H9 (cell line): Measurements from ENCODE around the gene MYMK. TPM values are rescaled to one million over a fixed set of nuclear protein-coding genes. Genes with fewer than 3 reads are reported as not detected.
A peak's percentile ranks its signal among the peaks of the same experiment; 100 is the strongest.

Experiments
- DNase-seq: peaks from one replicate; pipeline ENCODE4 v3.0.0-alpha.2; 2017
- H2AFZ ChIP-seq: one replicate; pipeline ENCODE4 v1.6.1; 2013; ENCODE audit warnings: mild to moderate bottlenecking, low read length, control low read depth, moderate library complexity
- H2AK5ac ChIP-seq: 2 replicates; pipeline ENCODE4 v1.6.1; 2013; ENCODE audit warnings: low read length, control low read depth, mixed read lengths; ENCODE audit not compliant: insufficient read length
- H2BK120ac ChIP-seq: one replicate; pipeline ENCODE4 v1.6.1; 2013; ENCODE audit warnings: low read depth, mild to moderate bottlenecking, low read length, control low read depth, inconsistent platforms; ENCODE audit not compliant: poor library complexity, severe bottlenecking
- H2BK12ac ChIP-seq: 2 replicates; pipeline ENCODE4 v1.6.1; 2013; ENCODE audit warnings: low read length, control low read depth, mixed read lengths, low read depth; ENCODE audit not compliant: insufficient read length
- H2BK15ac ChIP-seq: 2 replicates; pipeline ENCODE4 v1.6.1; 2013; ENCODE audit warnings: low read depth, low read length, control low read depth
- H2BK20ac ChIP-seq: one replicate; pipeline ENCODE4 v1.6.1; 2013; ENCODE audit warnings: low read depth, mild to moderate bottlenecking, low read length, control low read depth, inconsistent platforms; ENCODE audit not compliant: poor library complexity, severe bottlenecking
- H2BK5ac ChIP-seq: 2 replicates; pipeline ENCODE4 v1.6.1; 2013; ENCODE audit warnings: low read length, control low read depth, mixed read lengths; ENCODE audit not compliant: insufficient read length
- H3K14ac ChIP-seq: 2 replicates; pipeline ENCODE4 v1.6.1; 2013; ENCODE audit warnings: low read length, control low read depth; ENCODE audit not compliant: insufficient read depth
- H3K18ac ChIP-seq: 2 replicates; pipeline ENCODE4 v1.6.1; 2013; ENCODE audit warnings: low read depth, mild to moderate bottlenecking, mixed read lengths, low read length, control low read depth; ENCODE audit not compliant: insufficient read length
- H3K23ac ChIP-seq: 2 replicates; pipeline ENCODE4 v1.6.1; 2013; ENCODE audit warnings: low read length, control low read depth, mixed read lengths, low read depth; ENCODE audit not compliant: insufficient read length
- H3K23me2 ChIP-seq: 2 replicates; pipeline ENCODE4 v1.6.1; 2013; ENCODE audit warnings: low read depth, mild to moderate bottlenecking, mixed read lengths, low read length, control low read depth; ENCODE audit not compliant: insufficient read length, poor library complexity, severe bottlenecking
- H3K27ac ChIP-seq: 2 replicates; pipeline ENCODE4 v1.5.1; 2013; ENCODE audit warnings: low read length, control low read depth, mixed read lengths, low read depth; ENCODE audit not compliant: insufficient read length
- H3K27me3 ChIP-seq: 2 replicates; pipeline ENCODE4 v1.6.1; 2013; ENCODE audit warnings: low read length, control low read depth, inconsistent platforms; ENCODE audit not compliant: insufficient read depth
- H3K4ac ChIP-seq: 2 replicates; pipeline ENCODE4 v1.6.1; 2013; ENCODE audit warnings: low read depth, mild to moderate bottlenecking, control low read depth, inconsistent platforms, low read length, moderate library complexity
- H3K4me1 ChIP-seq: 2 replicates; pipeline ENCODE4 v1.6.1; 2013; ENCODE audit warnings: low read length, control low read depth, inconsistent platforms; ENCODE audit not compliant: insufficient read depth
- H3K4me2 ChIP-seq: 2 replicates; pipeline ENCODE4 v1.6.1; 2013; ENCODE audit warnings: low read length, control low read depth, mixed read lengths; ENCODE audit not compliant: insufficient read length, insufficient read depth
- H3K56ac ChIP-seq: 2 replicates; pipeline ENCODE4 v1.6.1; 2013; ENCODE audit warnings: low read depth, mild to moderate bottlenecking, mixed read lengths, low read length, control low read depth; ENCODE audit not compliant: insufficient read length
- H3K79me1 ChIP-seq: 2 replicates; pipeline ENCODE4 v1.6.1; 2013; ENCODE audit warnings: low read depth, mild to moderate bottlenecking, moderate library complexity, low read length, control low read depth, inconsistent platforms; ENCODE audit not compliant: insufficient read depth, poor library complexity, severe bottlenecking
- H3K79me2 ChIP-seq: 2 replicates; pipeline ENCODE4 v1.6.1; 2013; ENCODE audit warnings: low read length, control low read depth, inconsistent platforms; ENCODE audit not compliant: insufficient read depth
- H3K9ac ChIP-seq: 2 replicates; pipeline ENCODE4 v1.6.1; 2013; ENCODE audit warnings: low read length, control low read depth, mixed read lengths; ENCODE audit not compliant: insufficient read length; ENCODE audit errors: extremely low read depth
- H3K9me3 ChIP-seq: one replicate; pipeline ENCODE4 v1.6.1; 2013; ENCODE audit warnings: low read depth, low read length, inconsistent platforms; ENCODE audit not compliant: control insufficient read depth
- H3T11ph ChIP-seq: one replicate; pipeline ENCODE4 v1.6.1; 2013; ENCODE audit warnings: mild to moderate bottlenecking, low read length, control low read depth, inconsistent platforms
- H4K20me1 ChIP-seq: one replicate; pipeline ENCODE4 v1.6.1; 2013; ENCODE audit not compliant: control insufficient read depth, insufficient read length, insufficient read depth
- H4K5ac ChIP-seq: 2 replicates; pipeline ENCODE4 v1.6.1; 2013; ENCODE audit warnings: low read depth, mild to moderate bottlenecking, mixed read lengths, low read length, control low read depth; ENCODE audit not compliant: insufficient read length
- H4K8ac ChIP-seq: replicated peaks from 2 replicates; pipeline ENCODE4 v1.6.1; 2013; ENCODE audit warnings: low read length, control low read depth, mixed read lengths, low read depth; ENCODE audit not compliant: insufficient read length
- H4K91ac ChIP-seq: 2 replicates; pipeline ENCODE4 v1.6.1; 2013; ENCODE audit warnings: low read depth, mild to moderate bottlenecking, moderate library complexity, mixed read lengths, low read length, control low read depth; ENCODE audit not compliant: insufficient read length
- H3K27ac Mint-ChIP-seq, 3 experiments: 2 replicates in 2 of 3; 3 replicates in 1 of 3; pipeline ENCODE4 v1.8.0; 2020 to 2021; ENCODE audit warnings: mixed read lengths in 3 of 3, mild to moderate bottlenecking in 1 of 3, moderate library complexity in 1 of 3
- H3K27me3 Mint-ChIP-seq: 2 replicates; pipeline ENCODE4 v1.8.0; 2021; ENCODE audit warnings: low read depth, mild to moderate bottlenecking, moderate library complexity, mixed read lengths
- H3K36me3 Mint-ChIP-seq, 3 experiments: 2 replicates in 2 of 3; 3 replicates in 1 of 3; pipeline ENCODE4 v1.8.0; 2020 to 2021; ENCODE audit warnings: low read depth in 3 of 3, mixed read lengths in 3 of 3; ENCODE audit not compliant: insufficient read depth in 1 of 3
- H3K4me1 Mint-ChIP-seq, 2 experiments: 2 replicates each; pipeline ENCODE4 v1.8.0; 2020; ENCODE audit warnings: mixed read lengths in 2 of 2
- H3K4me3 Mint-ChIP-seq, 2 experiments: 2 replicates in 1 of 2; 3 replicates in 1 of 2; pipeline ENCODE4 v1.8.0; 2020 to 2021; ENCODE audit warnings: mild to moderate bottlenecking in 2 of 2, mixed read lengths in 2 of 2, moderate library complexity in 1 of 2
- H3K9me3 Mint-ChIP-seq, 2 experiments: 2 replicates in 1 of 2; 3 replicates in 1 of 2; pipeline ENCODE4 v1.8.0; 2020; ENCODE audit warnings: mild to moderate bottlenecking in 2 of 2, mixed read lengths in 2 of 2, moderate library complexity in 1 of 2
- WGBS: extraction: QIAGEN DNeasy Blood & Tissue Kit; methylation state at CpG from one replicate; pipeline ENCODE4 v1.1.7; 2013; ENCODE audit warnings: missing lambda C conversion rate, low lambda C conversion rate, mixed read lengths; ENCODE audit not compliant: insufficient read length; ENCODE audit errors: extremely low coverage; 5-methylcytosine and 5-hydroxymethylcytosine counted together
- total RNA-seq: library from RNA; stranded (reverse); gene quantifications from 2 replicates; pipeline ENCODE4 v1.2.1, GENCODE V29; 2021
- TF ChIP-seq, protein P1 (sequence below): fragments of 200-600 bp; sonication (generic); conservative IDR thresholded peaks from 3 replicates; pipeline ENCODE4 v1.8.0; 2021; ENCODE audit warnings: antibody characterized with exemption, mild to moderate bottlenecking

Gene MYMK
- total RNA-seq, 1 experiment from 2014 or later = not detected

DNA sequence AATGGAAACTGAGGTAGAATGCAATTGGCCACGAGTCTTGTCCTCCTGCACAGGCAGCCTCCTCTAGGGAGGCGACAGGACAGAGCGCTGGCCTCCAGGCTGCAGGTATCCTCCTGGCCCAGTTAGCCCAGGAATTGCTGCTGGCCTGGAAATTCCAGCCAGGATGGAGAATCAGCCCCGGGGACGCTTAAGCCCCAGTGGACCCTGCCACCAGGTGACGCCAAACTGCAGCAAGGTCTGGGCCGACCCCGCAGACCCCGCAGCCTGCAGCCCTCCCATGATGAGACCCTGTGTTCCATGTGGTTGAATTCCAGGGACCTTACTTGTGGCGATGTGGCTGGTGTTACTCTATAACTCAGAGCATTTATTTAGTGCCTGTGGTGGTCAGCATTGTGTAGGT is 57.7 kb downstream of the MYMK start:
- Mint-ChIP-seq H3K4me1 (peaks cover 3 to 11% of the 10 kb centered on the region in 2 experiments), H3K27me3 (no peaks in the 10 kb centered on the region), H3K4me3 (no peak overlapping the region), H3K27ac (no peak overlapping the region), H3K36me3 (peaks cover 1 to 17% (median 8%) of the 10 kb centered on the region in 3 experiments), H3K9me3 (no peaks in the 10 kb centered on the region)
- H3K23me2 ChIP-seq = no peaks in the 10 kb centered on the region
- H2BK5ac ChIP-seq = no peak overlapping the region
- H3K4me2 ChIP-seq = no peak overlapping the region
- H3K79me1 ChIP-seq = no peaks in the 10 kb centered on the region
- H3K79me2 ChIP-seq = no peaks in the 10 kb centered on the region
- no peak overlapping the region for H4K91ac ChIP-seq
- H3K56ac ChIP-seq = no peak overlapping the region
- no peak overlapping the region for H2AFZ ChIP-seq
- H3T11ph ChIP-seq = no peak overlapping the region
- no peaks in the 10 kb centered on the region for H3K27me3 ChIP-seq
- H2BK12ac ChIP-seq = no peak overlapping the region
- peak; percentile 77 for DNase-seq
- no peak overlapping the region for H2BK15ac ChIP-seq
- H3K23ac ChIP-seq = no peak overlapping the region
- H4K8ac ChIP-seq = no peak overlapping the region
- H4K20me1 ChIP-seq = peaks cover 2% of the 10 kb centered on the region
- no peak overlapping the region for H2BK120ac ChIP-seq
- no CpG with 5 or more reads among the region's 10 CpGs for WGBS
- no peaks in the 10 kb centered on the region for H3K9me3 ChIP-seq
- no peak overlapping the region for H3K27ac ChIP-seq
- H3K4me1 ChIP-seq = no peaks in the 10 kb centered on the region
- H2BK20ac ChIP-seq = no peak overlapping the region
- H3K18ac ChIP-seq = no peak overlapping the region
- no peak overlapping the region for H3K9ac ChIP-seq
- no peak overlapping the region for H4K5ac ChIP-seq
- no peak overlapping the region for H2AK5ac ChIP-seq
- TF ChIP-seq, protein P1, sequence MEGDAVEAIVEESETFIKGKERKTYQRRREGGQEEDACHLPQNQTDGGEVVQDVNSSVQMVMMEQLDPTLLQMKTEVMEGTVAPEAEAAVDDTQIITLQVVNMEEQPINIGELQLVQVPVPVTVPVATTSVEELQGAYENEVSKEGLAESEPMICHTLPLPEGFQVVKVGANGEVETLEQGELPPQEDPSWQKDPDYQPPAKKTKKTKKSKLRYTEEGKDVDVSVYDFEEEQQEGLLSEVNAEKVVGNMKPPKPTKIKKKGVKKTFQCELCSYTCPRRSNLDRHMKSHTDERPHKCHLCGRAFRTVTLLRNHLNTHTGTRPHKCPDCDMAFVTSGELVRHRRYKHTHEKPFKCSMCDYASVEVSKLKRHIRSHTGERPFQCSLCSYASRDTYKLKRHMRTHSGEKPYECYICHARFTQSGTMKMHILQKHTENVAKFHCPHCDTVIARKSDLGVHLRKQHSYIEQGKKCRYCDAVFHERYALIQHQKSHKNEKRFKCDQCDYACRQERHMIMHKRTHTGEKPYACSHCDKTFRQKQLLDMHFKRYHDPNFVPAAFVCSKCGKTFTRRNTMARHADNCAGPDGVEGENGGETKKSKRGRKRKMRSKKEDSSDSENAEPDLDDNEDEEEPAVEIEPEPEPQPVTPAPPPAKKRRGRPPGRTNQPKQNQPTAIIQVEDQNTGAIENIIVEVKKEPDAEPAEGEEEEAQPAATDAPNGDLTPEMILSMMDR = peak; percentile 61
- no peak overlapping the region for H3K14ac ChIP-seq
- no peak overlapping the region for H3K4ac ChIP-seq
